CD4-positive, alpha-beta T cell treated with Interleukin-21 for 1 hour (primary cell): ENCODE results near the gene PCNX2.

Experiments
- DNase-seq: peaks from one replicate; pipeline ENCODE4 v3.0.0-alpha.2; 2020

The PCNX2 gene

GRCh38 chr1:233045588-233045987, 249.9 kb downstream of the PCNX2 start:
- no peak for DNase-seq

- no peak for DNase-seq
Observed at GRCh38 chr1:233042834-233043233, 252.7 kb downstream of the PCNX2 start.

- no peak for DNase-seq
Observed at GRCh38 chr1:233040494-233040893, 255.0 kb downstream of the PCNX2 start.

DNA sequence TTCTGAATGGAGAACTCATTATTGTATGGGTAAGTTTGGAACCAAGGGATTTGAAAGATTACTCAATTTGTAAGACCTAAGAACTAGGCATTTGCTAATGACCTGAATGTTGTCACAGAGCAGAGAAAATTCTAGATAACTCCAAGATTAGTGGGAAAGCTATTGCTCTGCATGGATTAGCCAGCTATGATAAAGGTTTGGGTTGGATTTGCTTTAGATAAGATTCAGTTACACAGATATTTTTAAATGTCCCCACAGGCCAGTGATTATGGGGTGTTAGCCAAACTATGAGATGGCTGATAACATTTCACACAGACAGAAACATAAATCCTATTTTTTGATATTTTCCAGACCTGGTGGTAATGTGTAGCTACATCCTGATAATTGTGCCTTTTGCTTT, 256.9 kb downstream of the PCNX2 start:
- DNase-seq, result no peak

GRCh38 chr1:233037843-233038242, 257.7 kb downstream of the PCNX2 start:
- no peak for DNase-seq

GRCh38 chr1:233034836-233035235, 260.7 kb downstream of the PCNX2 start:
- DNase-seq, result no peak

DNA sequence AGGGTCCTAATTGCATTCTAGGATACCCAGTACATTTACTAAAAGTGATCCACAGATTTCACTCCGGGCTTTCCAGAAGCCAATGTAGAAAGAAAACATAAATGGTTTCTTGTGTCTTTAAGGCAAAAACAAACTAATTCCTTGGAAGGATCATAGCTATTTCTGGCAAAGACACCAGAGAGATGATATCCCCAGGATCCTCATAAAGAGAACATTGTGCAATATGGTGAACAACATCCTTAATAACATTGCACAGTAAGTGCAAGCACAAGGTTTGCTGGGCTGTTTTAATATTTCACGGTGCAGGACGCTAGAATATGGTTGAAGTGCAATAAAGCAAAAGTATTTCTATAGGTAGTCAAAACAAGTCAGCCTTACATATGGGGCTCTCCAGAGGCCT, 262.2 kb downstream of the PCNX2 start:
- no peak for DNase-seq

GRCh38 chr1:233032916-233033315, 262.6 kb downstream of the PCNX2 start:
- DNase-seq, result no peak

- no peak for DNase-seq
Observed at GRCh38 chr1:233031521-233031920, 264.0 kb downstream of the PCNX2 start.

DNA sequence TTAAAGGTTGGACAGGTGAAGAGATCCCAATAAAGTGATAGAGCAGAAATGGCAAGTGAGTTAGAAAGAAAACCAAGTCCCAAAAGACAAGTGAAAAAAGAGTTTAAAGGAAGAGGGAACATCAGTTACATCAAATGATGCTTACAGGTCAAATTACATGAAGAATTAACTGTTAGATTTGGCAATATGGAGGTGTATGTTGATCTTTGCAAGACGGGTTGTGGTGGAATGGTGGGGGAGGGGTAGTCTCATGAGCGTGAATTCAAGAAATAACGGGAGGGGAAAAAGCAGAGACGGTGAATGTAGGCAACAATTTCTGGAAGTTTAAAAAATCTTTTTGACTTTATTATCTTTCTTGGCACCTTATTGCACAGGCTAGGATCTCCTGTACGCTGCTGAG, 268.5 kb downstream of the PCNX2 start:
- no peak for DNase-seq

DNA sequence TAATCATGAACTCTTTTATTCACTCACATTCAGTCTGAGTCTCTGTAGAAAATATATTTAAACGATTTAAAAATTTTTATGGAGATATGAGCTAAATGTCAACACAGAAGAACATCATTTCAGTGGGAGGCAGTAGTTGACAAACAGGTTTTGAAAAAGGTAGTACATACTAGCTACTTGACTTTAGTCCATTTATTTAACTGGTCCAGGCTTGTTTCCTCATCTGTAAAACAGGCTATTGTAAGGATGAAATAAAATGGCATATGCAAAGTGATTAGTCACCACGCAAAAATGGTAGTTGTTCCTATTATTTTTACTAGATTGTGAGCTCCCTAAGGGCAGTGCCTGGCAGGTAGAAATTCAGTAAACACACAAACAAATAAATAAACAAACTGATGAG, 270.0 kb downstream of the PCNX2 start:
- DNase-seq, result no peak

DNA sequence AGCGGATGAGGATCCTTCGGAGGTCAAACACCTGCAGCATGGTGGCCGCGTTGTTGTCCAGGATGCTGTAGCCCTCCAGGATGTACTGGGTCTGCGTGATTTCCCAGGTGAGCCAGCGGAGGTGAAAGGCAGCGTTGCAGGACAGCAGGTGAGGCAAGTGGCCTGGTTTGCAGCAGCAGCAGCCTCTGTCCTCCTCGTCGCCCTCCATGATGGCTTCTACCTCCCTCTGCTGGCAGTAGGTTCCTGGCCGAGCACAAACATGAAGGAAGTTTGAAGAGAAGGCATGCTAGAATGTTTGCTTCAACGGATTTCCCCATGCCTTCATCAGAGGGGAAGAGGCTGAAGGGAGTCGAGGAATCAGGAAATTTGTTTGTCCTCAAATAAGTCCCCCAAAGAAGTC, 270.4 kb downstream of the PCNX2 start:
- peak; percentile 6 for DNase-seq

DNA sequence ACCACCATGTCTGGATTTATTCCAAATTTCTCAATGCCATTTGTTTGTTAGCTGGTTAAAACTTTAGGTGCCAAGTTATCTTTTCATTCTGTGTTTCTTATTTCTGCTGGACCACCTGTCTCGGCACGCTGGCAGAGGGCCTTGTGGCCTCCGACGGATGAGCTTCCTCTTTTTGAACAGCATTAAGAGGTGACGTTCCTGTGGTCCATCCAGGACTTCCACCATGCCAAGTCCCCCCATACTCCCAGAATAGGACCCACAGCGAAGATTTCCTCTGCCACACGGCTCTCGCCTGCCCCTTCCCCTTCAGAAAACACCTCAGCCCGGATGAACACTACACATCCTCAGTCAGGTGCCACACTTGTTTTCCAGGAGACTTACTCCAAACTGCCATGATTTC, 271.3 kb downstream of the PCNX2 start:
- DNase-seq, result no peak

- no peak for DNase-seq
Observed at GRCh38 chr1:233022246-233022645, 273.3 kb downstream of the PCNX2 start.

DNA sequence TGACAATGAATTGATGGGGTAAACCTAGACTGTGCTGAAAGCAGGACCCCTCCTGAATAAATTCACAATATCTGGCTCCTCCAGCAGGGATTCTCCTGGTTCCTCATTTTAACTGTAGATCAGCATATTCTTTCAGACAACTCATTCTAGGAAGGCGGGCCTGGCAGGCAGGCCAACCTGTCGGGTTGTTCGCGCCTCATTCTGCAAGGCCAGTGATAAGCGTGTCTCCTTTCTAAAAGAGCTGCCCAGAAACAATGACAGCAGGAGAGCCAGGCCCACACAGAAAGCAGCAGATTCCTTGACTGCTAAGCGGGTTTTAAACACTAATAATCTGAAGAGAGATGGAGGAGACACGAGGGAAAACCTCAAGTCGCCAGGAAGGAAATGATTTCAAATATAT, 275.1 kb downstream of the PCNX2 start:
- DNase-seq, result no peak

DNA sequence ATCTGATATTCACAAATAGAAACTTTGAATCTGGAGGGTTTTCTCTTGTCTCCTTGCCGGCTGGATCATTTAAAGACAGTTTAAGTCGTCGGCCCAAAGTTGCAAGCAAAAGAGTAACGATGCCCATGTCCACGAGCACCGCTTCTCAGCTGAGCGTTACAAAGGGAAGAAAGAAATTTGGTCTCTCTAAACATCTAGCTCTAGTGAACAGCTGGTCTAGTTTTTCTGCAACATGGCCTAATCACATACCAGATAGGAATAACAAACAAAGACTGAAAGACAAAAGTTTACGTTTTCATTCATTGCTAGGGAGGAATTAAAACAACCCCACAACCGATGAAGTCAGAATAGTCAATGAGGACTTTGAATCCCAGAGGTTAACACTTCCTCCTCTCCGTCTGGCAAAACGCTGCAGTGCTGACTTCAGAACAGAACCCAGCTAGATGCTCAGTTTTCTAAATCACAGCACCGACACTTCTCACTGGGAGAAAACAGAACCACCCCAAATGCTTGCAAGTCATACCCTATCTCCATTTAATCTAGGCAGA, 275.7 kb downstream of the PCNX2 start:
- no peak for DNase-seq

GRCh38 chr1:233019083-233019482, 276.4 kb downstream of the PCNX2 start:
- DNase-seq, result no peak

DNA sequence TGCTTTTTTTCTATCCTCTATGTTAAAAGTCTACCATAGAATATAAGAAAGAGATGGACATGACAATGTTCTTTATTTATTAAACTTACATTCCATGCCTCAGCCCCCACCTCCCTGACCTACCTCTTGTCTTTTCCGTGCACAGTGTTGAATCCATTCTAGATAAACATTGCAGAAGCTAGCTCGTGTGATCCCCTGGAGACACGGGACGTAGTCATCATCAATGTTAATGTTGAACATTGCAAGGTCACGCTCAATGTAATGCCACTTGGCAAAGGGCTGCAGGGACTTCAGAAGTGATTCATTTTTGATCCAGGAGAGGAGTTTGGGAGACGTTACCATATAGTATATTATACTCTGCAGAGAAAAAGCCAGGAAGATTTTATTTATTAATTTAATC, 278.7 kb downstream of the PCNX2 start:
- DNase-seq, result no peak

DNA sequence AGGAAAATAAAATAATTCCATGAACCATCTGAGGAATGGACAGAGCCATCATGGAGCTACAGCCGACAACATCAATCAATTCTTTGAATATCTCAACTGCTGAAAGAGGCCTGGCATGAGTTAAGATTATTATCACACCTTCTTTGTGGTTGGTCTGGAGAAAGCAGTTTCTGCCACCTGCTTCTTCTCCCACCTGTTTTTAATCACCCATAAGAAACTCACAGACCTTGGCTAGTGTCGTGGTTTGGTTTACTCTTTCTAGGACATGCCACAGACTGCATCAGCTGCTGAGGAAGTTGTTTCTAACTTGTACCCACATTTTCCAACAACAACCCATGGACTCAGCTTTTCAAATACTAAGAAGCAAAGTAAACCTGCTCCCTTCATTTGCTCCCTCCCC, 279.6 kb downstream of the PCNX2 start:
- DNase-seq, result no peak

GRCh38 chr1:233012021-233012420, 283.5 kb downstream of the PCNX2 start:
- no peak for DNase-seq

DNA sequence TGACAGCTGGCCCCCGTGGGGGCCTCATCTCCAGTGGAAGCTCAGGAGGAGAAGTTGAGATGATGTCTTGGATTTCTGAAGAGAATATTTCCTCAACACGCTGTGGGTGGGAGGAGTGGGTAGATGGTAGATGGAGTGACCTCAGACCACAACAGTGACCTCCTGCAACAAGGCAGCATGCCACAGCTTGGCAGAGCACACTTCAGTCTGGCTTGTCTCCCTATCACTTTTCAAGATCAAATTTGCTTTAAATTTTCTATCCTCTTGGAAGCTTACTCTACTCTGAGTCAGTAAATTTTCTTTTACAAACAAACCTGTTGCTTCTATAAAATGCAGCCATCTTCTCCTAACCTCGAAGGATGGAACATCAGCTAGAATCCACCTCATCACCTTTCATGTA, 285.4 kb downstream of the PCNX2 start:
- no peak for DNase-seq

DNA sequence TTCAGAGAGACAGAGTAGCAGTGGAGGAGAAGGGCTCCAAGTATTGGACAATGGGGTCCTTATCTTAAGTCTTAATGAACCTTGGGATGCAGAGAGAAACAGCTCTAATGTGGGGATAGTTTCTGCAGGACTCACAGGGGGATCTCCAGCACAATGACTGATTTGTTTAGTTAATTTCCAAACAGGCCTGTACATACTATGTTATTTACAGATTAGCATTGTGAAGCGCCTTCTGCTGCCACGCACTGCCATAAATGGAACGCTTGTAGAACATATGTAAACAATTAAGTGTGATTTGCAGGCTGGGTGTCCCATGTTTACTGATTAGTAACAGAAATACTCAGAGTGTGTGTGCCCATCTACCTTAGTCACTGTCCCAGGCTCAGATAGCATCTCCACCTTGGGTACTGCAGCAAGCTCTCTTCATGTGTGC, 289.0 kb downstream of the PCNX2 start:
- no peak for DNase-seq

DNA sequence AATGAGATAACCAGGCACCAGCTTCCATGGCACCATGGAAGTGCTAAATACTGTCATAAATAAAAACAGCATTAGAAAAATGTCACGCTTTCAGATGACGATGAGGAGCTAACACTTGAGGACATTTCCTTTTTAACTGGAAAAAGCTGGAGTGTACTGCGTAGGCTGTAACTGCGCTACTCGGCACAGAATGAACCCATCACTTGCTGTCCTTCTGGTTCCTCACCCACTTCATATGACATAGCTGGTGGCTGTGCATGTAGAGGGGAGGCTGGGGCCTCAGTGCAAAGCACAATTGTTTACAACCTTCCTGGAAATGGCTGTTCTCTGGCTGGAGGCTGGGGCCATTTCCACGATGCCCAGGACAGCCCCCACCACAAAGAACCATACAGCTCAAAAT, 289.4 kb downstream of the PCNX2 start:
- no peak for DNase-seq

DNA sequence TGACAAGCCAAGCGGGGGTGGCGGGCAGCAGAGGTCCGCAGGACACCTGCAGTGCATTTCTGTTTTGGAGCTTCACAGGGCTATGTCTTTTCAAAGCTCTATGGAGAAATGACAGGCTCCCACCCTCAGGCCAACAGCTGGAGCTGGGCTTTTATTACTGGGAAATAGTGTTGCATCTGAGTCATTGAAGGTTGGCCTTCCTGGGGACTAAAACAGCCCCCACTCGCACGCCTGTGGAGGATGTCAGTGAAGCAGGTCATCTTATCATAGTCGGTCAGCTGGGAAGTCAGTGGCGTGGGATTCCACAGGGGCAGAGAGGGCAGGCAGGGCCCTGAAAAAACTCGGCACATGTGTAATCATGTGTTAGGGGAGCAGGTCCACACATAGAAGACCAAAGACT, 289.8 kb downstream of the PCNX2 start:
- DNase-seq, result no peak

DNA sequence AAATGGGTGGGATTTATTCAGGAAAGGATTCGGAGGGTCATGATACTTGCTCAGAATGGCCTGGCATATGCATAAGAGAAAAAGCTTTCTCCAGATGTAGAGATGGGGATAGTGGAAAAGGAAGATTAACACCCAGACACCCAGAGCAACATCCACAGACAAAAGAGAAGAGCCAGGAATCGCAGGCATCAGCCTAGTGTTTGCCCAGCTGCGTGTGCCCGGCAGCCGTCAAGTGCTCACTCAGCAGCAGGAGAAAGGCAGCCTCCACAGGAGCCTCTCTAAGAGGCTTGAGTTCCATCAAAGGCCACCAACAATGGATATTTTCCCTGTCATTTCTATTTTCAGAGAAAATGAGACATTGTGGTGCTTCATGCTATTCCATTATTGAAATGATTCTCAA, 290.4 kb downstream of the PCNX2 start:
- DNase-seq, result no peak

DNA sequence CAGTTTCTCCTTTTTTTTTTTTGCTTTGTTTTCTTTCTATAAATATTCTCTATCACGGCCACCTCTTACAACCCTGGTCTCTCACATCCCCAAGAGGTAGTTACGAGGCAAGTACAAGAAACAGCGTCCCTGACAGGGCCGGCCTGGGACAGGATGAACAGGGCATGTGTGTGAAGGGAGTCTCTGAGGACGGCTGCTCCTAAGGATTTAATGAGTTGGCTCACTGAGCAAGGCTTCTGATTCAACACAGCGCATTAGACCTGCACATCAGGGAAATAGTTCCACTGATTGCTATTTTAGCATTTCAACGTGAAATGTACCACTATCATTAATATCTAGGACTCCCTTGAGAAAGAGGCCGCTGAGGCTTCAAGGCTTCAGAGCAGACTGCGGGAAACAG, 291.1 kb downstream of the PCNX2 start:
- no peak for DNase-seq
